SK-N-SH (cell line): Measurements from ENCODE around the gene SP100. TPM values are rescaled to one million over a fixed set of nuclear protein-coding genes. Genes with fewer than 3 reads are reported as not detected.

Experiments
- CTCF ChIA-PET: fragments of 300-600, 350-600 bp; formaldehyde crosslinking; extraction: SDS; loops from one replicate; lab custom pipeline; 2021; lab: Yijun Ruan, JAX
- POLR2A ChIA-PET: fragments of 350-600 bp; sonication (Branson Sonifier 250); formaldehyde crosslinking; extraction: SDS; loops from one replicate; lab custom pipeline; 2020; ENCODE audit warnings: antibody characterized with exemption, inconsistent platforms; lab: Yijun Ruan, JAX
- DNase-seq: peaks from one replicate; pipeline ENCODE4 v3.0.0; 2012
- H2AFZ ChIP-seq: fragments of 200-600 bp; sonication (generic); 2 replicates; pipeline ENCODE4 v1.8.1; 2016; ENCODE audit warnings: antibody characterized with exemption, mild to moderate bottlenecking, low read depth
- H3F3A ChIP-seq: fragments of 200-600 bp; sonication (generic); replicated peaks from 2 replicates; pipeline ENCODE3; 2016; ENCODE audit warnings: antibody characterized with exemption, mild to moderate bottlenecking; ENCODE audit not compliant: insufficient read depth
- H3K27ac ChIP-seq, 2 experiments: fragments of 200-500 bp in 1 of 2; fragments of 200-600 bp in 1 of 2; sonication (Bioruptor generic) in 1 of 2; sonication (generic), shearing (Covaris generic) in 1 of 2; 2 replicates each; pipeline versions ENCODE4 v1.5.1 to v1.6.1; 2014 to 2016; ENCODE audit warnings: low read depth in 2 of 2, inconsistent platforms in 1 of 2, low read length in 1 of 2, mild to moderate bottlenecking in 1 of 2, mixed read lengths in 1 of 2
- H3K27me3 ChIP-seq: fragments of 200-600 bp; sonication (generic), shearing (Covaris generic); 2 replicates; pipeline ENCODE4 v1.6.1; 2016; ENCODE audit warnings: mixed run types; ENCODE audit not compliant: insufficient read depth
- H3K36me3 ChIP-seq, 2 experiments: fragments of 200-500 bp in 1 of 2; fragments of 200-600 bp in 1 of 2; sonication (Bioruptor generic) in 1 of 2; sonication (generic) in 1 of 2; replicated peaks in 1 of 2; 2 replicates each; pipeline versions ENCODE3 to v1.5.1; 2014 to 2016; ENCODE audit warnings: low read length in 1 of 2, mild to moderate bottlenecking in 1 of 2; ENCODE audit not compliant: insufficient read depth in 2 of 2, control insufficient read depth in 1 of 2
- H3K4me1 ChIP-seq, 2 experiments: fragments of 200-500 bp in 1 of 2; fragments of 200-600 bp in 1 of 2; sonication (Bioruptor generic) in 1 of 2; sonication (generic), shearing (Covaris generic) in 1 of 2; 2 replicates each; pipeline versions ENCODE4 v1.5.1 to v1.6.1; 2014 to 2016; ENCODE audit warnings: low read depth in 1 of 2, low read length in 1 of 2, mixed run types in 1 of 2; ENCODE audit not compliant: insufficient read depth in 2 of 2, control insufficient read depth in 1 of 2
- H3K4me2 ChIP-seq: fragments of 200-600 bp; sonication (generic), shearing (Covaris generic); 2 replicates; pipeline ENCODE4 v1.6.1; 2017; ENCODE audit warnings: mixed run types
- H3K4me3 ChIP-seq, 2 experiments: fragments of 200-500 bp in 1 of 2; fragments of 200-600 bp in 1 of 2; sonication (Bioruptor generic) in 1 of 2; sonication (generic), shearing (Covaris generic) in 1 of 2; 2 replicates each; pipeline versions ENCODE4 v1.5.1 to v1.8.1; 2014 to 2016; ENCODE audit warnings: low read depth in 2 of 2, inconsistent platforms in 1 of 2, low read length in 1 of 2, mild to moderate bottlenecking in 1 of 2, mixed read lengths in 1 of 2, moderate library complexity in 1 of 2
- H3K79me2 ChIP-seq: fragments of 200-600 bp; sonication (generic); 2 replicates; pipeline ENCODE4 v1.8.1; 2017; ENCODE audit warnings: mild to moderate bottlenecking; ENCODE audit not compliant: insufficient read depth
- H3K9ac ChIP-seq: fragments of 200-600 bp; sonication (generic); 2 replicates; pipeline ENCODE4 v1.6.1; 2017; ENCODE audit warnings: mixed run types
- H3K9me2 ChIP-seq: fragments of 200-600 bp; sonication (generic); 2 replicates; pipeline ENCODE4 v1.6.1; 2017; ENCODE audit warnings: mixed run types
- H3K9me3 ChIP-seq: fragments of 200-600 bp; sonication (generic); 2 replicates; pipeline ENCODE4 v1.6.1; 2017; ENCODE audit warnings: mixed run types, mild to moderate bottlenecking, moderate library complexity
- H4K20me1 ChIP-seq: fragments of 200-600 bp; sonication (generic); 2 replicates; pipeline ENCODE4 v1.6.1; 2017; ENCODE audit warnings: mild to moderate bottlenecking, mixed run types; ENCODE audit not compliant: insufficient read depth
- FOXJ3 ChIP-seq: sonication (generic); formaldehyde crosslinking; IDR thresholded peaks from 2 replicates; pipeline ENCODE4 v1.5.1; 2020; ENCODE audit warnings: mild to moderate bottlenecking, missing genetic modification reagents
- GABPA ChIP-seq: IDR thresholded peaks from 2 replicates; pipeline ENCODE4 v1.4.0; 2012; ENCODE audit warnings: low read depth, mild to moderate bottlenecking
- MEF2A ChIP-seq: IDR thresholded peaks from 2 replicates; pipeline ENCODE4 v1.4.0; 2012; ENCODE audit warnings: low read depth, borderline replicate concordance
- RAD21 ChIP-seq: IDR thresholded peaks from 2 replicates; pipeline ENCODE4 v1.6.1; 2012; ENCODE audit warnings: mild to moderate bottlenecking, low read length
- SIN3A ChIP-seq: IDR thresholded peaks from 2 replicates; pipeline ENCODE4 v1.6.1; 2012; ENCODE audit warnings: low read depth, mild to moderate bottlenecking, low read length, moderate library complexity, borderline replicate concordance
- polyA plus RNA-seq, 3 experiments: library from polyadenylated mRNA; depleted of rRNA; stranded (reverse); fragments of >200 nt; gene quantifications; 2 replicates each; pipeline ENCODE4 v1.2.3, GENCODE V29; 2012
- TF ChIP-seq, protein P1 (sequence below): IDR thresholded peaks from 2 replicates; pipeline ENCODE4 v1.6.1; 2012; ENCODE audit warnings: mild to moderate bottlenecking, low read depth, low read length, moderate library complexity
- TF ChIP-seq, protein P2 (sequence below): IDR thresholded peaks from 2 replicates; pipeline ENCODE4 v1.4.0; 2012; ENCODE audit warnings: low read depth, borderline replicate concordance
- TF ChIP-seq, protein P3 (sequence below): IDR thresholded peaks from 2 replicates; pipeline ENCODE4; 2012
- TF ChIP-seq, protein P4 (sequence below): fragments of 200-600 bp; sonication (generic); IDR thresholded peaks from 2 replicates; pipeline ENCODE4 v1.6.1; 2017; ENCODE audit warnings: antibody characterized with exemption, mild to moderate bottlenecking, moderate library complexity

Gene SP100
- polyA plus RNA-seq, 1 of the 3 experiments (the other 2 are of a cell fraction): 38.1 TPM

DNA sequence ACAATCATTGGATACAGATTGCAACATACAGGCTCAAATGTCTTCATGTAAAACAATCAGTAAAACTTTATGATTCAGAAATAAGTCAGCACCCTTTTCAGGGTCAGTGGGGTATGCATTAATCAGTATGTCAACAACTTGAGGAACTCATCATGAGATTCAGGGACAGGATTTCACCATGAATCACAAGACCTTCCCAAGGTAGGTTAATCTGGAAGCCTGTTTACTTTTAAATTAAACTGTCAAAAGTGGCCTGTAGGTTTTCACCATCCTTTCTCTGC, 104.8 kb downstream of the SP100 start:
- Histone ChIP-seq H3K4me2 (no peak overlapping the region), H3K9me2 (no peaks in the 10 kb centered on the region), H3K36me3 (peaks cover 0 to 9% of the 10 kb centered on the region in 2 experiments), H3K4me1 (no peaks in the 10 kb centered on the region), H3K4me3 (no peak overlapping the region), H3K9ac (no peak overlapping the region), H3K9me3 (peaks cover 16% of the 10 kb centered on the region), H3K79me2 (no peaks in the 10 kb centered on the region), H2AFZ (no peak overlapping the region), H4K20me1 (no peaks in the 10 kb centered on the region), H3K27me3 (no peaks in the 10 kb centered on the region), H3K27ac (no peak overlapping the region), H3F3A (peaks cover 3% of the 10 kb centered on the region)
- DNase-seq: no peak
- ChIA-PET POLR2A (no interaction called here), CTCF (no interaction called here)
- TF ChIP-seq, protein P1, sequence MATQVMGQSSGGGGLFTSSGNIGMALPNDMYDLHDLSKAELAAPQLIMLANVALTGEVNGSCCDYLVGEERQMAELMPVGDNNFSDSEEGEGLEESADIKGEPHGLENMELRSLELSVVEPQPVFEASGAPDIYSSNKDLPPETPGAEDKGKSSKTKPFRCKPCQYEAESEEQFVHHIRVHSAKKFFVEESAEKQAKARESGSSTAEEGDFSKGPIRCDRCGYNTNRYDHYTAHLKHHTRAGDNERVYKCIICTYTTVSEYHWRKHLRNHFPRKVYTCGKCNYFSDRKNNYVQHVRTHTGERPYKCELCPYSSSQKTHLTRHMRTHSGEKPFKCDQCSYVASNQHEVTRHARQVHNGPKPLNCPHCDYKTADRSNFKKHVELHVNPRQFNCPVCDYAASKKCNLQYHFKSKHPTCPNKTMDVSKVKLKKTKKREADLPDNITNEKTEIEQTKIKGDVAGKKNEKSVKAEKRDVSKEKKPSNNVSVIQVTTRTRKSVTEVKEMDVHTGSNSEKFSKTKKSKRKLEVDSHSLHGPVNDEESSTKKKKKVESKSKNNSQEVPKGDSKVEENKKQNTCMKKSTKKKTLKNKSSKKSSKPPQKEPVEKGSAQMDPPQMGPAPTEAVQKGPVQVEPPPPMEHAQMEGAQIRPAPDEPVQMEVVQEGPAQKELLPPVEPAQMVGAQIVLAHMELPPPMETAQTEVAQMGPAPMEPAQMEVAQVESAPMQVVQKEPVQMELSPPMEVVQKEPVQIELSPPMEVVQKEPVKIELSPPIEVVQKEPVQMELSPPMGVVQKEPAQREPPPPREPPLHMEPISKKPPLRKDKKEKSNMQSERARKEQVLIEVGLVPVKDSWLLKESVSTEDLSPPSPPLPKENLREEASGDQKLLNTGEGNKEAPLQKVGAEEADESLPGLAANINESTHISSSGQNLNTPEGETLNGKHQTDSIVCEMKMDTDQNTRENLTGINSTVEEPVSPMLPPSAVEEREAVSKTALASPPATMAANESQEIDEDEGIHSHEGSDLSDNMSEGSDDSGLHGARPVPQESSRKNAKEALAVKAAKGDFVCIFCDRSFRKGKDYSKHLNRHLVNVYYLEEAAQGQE: no peak
- TF ChIP-seq SIN3A (no peak), GABPA (no peak), FOXJ3 (CRISPR knock-in tag) (no peak), RAD21 (no peak), MEF2A (no peak)
- TF ChIP-seq, protein P2, sequence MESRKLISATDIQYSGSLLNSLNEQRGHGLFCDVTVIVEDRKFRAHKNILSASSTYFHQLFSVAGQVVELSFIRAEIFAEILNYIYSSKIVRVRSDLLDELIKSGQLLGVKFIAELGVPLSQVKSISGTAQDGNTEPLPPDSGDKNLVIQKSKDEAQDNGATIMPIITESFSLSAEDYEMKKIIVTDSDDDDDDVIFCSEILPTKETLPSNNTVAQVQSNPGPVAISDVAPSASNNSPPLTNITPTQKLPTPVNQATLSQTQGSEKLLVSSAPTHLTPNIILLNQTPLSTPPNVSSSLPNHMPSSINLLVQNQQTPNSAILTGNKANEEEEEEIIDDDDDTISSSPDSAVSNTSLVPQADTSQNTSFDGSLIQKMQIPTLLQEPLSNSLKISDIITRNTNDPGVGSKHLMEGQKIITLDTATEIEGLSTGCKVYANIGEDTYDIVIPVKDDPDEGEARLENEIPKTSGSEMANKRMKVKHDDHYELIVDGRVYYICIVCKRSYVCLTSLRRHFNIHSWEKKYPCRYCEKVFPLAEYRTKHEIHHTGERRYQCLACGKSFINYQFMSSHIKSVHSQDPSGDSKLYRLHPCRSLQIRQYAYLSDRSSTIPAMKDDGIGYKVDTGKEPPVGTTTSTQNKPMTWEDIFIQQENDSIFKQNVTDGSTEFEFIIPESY: no peak
- TF ChIP-seq, protein P3, sequence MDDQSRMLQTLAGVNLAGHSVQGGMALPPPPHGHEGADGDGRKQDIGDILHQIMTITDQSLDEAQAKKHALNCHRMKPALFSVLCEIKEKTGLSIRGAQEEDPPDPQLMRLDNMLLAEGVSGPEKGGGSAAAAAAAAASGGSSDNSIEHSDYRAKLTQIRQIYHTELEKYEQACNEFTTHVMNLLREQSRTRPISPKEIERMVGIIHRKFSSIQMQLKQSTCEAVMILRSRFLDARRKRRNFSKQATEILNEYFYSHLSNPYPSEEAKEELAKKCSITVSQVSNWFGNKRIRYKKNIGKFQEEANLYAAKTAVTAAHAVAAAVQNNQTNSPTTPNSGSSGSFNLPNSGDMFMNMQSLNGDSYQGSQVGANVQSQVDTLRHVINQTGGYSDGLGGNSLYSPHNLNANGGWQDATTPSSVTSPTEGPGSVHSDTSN: no peak
- TF ChIP-seq, protein P4, sequence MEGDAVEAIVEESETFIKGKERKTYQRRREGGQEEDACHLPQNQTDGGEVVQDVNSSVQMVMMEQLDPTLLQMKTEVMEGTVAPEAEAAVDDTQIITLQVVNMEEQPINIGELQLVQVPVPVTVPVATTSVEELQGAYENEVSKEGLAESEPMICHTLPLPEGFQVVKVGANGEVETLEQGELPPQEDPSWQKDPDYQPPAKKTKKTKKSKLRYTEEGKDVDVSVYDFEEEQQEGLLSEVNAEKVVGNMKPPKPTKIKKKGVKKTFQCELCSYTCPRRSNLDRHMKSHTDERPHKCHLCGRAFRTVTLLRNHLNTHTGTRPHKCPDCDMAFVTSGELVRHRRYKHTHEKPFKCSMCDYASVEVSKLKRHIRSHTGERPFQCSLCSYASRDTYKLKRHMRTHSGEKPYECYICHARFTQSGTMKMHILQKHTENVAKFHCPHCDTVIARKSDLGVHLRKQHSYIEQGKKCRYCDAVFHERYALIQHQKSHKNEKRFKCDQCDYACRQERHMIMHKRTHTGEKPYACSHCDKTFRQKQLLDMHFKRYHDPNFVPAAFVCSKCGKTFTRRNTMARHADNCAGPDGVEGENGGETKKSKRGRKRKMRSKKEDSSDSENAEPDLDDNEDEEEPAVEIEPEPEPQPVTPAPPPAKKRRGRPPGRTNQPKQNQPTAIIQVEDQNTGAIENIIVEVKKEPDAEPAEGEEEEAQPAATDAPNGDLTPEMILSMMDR: no peak
